Stimulated activated CD8-positive, alpha-beta memory T cell treated with anti-CD3 and anti-CD28 coated beads, Interleukin-7, amount 100 ng/mL, for 24 hours (primary cell): ENCODE results near the gene C16orf89.

Source experiments
- DNase-seq: peaks from one replicate; pipeline ENCODE4 v3.0.0-alpha.2; 2020; ENCODE audit warnings: low read depth

Gene C16orf89

DNA sequence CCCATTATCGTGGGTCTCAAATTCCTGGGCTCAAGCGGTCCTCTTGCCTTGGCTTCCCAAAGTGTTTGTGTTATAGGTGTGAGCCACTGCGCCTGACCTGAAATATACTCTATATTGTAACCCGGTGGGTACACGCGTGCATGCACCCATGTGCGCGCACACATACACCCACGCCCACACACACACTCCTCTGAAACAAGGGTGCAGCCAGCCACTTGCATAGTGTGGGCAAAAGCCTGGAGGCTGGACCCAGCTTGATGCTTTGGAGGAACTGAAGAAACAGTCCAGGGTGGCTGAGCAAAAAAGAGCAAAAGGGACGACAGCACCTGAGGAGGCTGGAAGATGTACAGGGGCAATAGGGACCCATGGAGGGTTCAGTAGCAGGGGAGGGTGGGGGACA is 61.9 kb downstream of the C16orf89 start:
- no peak for DNase-seq

DNA sequence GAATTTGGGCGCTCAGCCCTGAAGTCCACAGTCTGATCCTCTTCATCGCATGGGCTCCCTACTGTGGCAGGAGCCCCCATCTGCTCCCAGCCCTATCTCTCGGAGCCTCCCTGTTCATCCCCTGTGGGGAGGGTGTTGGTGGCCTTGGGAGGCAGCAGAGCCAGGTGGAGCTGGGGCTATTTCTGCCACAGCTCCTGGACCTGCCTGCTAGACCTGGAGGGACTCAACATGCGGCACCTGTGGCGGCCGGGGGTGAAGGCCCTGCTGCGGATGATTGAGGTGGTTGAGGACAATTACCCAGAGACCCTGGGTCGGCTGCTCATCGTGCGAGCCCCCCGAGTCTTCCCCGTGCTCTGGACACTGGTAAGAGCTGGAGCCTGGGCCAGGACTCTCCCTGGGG is 62.5 kb downstream of the C16orf89 start:
- DNase-seq: no peak

DNA sequence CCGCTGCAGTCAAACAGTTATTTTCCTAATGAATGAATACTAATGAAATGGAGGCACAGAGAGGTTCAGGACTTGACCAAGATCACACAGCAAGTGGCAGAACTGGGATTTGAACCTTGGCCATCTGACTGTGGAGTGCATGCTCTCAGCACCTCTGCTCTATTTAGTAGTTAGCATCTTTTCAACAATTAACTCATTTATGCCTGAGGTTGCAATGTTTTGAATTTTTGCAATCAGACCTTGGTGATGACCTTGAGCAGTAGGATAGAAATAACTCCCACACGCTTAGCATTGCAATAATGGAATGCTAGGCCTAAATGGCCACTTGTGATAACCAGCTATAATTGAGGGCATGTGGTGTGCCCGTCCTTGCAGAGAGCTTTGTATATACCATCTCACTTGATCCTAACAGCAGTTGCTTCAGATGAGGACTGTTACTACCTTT is 63.0 kb downstream of the C16orf89 start:
- no peak for DNase-seq

DNA sequence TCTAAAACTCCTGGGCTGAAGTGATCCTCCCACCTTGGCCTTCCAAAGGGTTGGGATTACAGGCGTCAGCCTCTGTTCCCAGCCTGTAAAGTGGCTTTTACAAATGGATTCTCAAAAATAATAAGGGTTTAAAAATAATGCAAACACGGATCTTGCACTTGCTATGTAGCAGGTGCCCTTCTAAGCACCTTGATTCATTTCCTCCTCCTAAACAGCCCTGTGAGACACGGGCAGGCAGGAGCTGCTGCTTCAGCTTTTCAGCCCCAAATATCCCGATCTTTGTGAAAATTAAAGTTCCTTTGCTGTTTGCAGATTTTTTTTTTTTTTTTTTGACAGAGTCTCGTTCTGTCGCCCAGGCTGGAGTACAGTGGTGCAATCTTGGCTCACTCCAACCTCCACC is 63.8 kb downstream of the C16orf89 start:
- no peak for DNase-seq

DNA sequence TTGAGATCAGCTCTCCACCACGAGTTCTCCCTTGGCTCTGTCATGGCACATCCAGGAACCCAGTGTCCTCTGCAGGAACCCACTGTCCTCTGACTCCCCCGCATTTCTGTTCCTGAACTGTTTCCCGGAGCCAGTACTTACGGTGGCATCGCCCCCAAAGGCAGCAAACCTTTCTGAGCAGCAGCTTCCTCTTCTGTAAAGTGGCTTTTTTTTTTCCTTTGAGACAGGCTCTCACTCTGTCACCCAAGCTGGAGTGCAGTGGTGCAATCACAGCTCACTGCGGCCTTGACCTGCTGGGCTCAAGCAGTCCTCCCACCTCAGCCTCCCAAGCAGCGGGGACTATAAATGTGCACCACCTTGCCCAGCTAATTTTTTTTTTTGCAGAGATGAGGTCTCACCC is 64.2 kb downstream of the C16orf89 start:
- DNase-seq: no peak

DNA sequence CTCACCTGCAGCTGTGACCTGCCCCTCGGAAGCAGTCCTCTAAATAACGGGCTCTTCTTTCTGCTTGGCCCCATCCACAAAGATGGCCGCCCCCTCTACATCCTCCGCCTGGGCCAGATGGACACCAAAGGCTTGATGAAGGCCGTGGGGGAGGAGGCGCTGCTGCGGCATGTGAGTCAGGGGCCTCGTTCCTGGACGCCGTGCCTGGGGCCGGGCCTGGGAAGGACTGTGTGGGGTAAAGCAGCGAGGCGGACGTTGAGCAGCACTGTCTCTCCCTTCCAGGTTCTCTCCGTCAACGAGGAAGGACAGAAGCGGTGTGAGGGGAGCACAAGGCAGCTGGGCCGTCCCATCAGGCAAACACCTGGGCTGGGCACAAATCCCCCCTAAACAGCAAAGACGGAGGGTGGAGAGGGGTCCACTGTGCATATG is 65.2 kb downstream of the C16orf89 start:
- DNase-seq: no peak

DNA sequence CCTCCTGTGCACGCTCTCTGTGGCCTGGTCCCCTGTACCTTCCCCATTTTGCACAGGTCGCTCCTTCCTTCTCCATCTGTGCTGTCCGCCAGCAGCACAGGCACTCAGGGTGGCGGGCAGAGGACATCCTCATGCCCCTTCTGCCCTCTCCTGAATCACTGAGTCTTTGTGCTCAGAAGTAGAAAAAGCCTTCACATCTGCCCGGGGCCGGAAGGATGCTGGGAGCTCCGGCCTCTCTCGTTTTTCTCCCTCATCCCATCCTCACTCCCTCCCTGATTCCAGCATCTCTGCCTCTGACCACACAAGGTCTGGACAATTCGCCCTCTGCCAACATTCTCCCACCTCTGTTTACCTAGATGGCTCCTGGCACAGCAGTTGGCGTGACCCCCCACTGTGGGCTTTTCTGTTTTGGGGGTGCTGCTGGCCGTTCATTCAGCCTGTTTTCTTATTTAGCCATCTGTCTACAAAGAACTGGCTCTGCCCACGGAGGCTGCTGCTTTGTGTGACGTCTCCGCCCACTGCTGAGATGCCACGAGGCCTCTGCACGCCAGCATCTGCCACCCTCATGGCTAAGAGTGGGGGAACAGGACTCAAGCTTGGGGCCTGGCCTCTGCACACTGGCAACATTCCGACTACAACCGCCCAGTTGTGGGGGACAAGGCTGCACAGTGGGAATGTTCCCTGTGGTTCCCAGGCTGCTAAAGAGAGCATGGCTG is 70.9 kb downstream of the C16orf89 start:
- DNase-seq: no peak
